GM19043 (cell line): ENCODE measurements around the gene GPR31.
"Not testable (repeated sequence)": the region's sequence is repeated elsewhere in the genome, so short reads cannot be mapped to it uniquely, and the experiment has no call there.

ENCODE experiments used
- ATAC-seq: cut with Tn5 transposase; IDR thresholded peaks from one replicate; pipeline ENCODE4 v1.9.1; 2021; ENCODE audit warnings: low read depth; ENCODE audit not compliant: unreplicated experiment

Gene GPR31

GRCh38 chr6:167168296-167168695 lies 10.5 kb upstream of the GPR31 start:
- ATAC-seq: not testable (repeated sequence)

GRCh38 chr6:167167699-167168098 lies 9.9 kb upstream of the GPR31 start:
- ATAC-seq: not testable (repeated sequence)

GRCh38 chr6:167165858-167166471 lies 8.2 kb upstream of the GPR31 start:
- ATAC-seq: no peak

GRCh38 chr6:167164261-167164660 lies 6.5 kb upstream of the GPR31 start:
- ATAC-seq: no peak

GRCh38 chr6:167163476-167164011 lies 5.8 kb upstream of the GPR31 start:
- no peak for ATAC-seq

GRCh38 chr6:167162591-167162990 lies 4.8 kb upstream of the GPR31 start:
- no peak for ATAC-seq

- no peak for ATAC-seq
These were observed 4.2 kb upstream of the GPR31 start for GRCh38 chr6:167161851-167162467.

- no peak for ATAC-seq
These were observed 366 bp downstream of the GPR31 start for GRCh38 chr6:167157414-167157813.

- ATAC-seq: no peak
These were observed 2.9 kb downstream of the GPR31 start for GRCh38 chr6:167154895-167155294.

GRCh38 chr6:167154291-167154690 lies 3.5 kb downstream of the GPR31 start:
- no peak for ATAC-seq

GRCh38 chr6:167153521-167153959 lies 4.2 kb downstream of the GPR31 start:
- ATAC-seq: peak; percentile 50

GRCh38 chr6:167152862-167153261 lies 4.9 kb downstream of the GPR31 start:
- peak; percentile 35 for ATAC-seq

GRCh38 chr6:167151648-167152047 lies 6.1 kb downstream of the GPR31 start:
- ATAC-seq: no peak

- ATAC-seq: peak; percentile 46
These were observed 6.7 kb downstream of the GPR31 start for GRCh38 chr6:167150941-167151549.

- no peak for ATAC-seq
These were observed 8.8 kb downstream of the GPR31 start for GRCh38 chr6:167148997-167149396.

GRCh38 chr6:167148021-167148420 lies 9.8 kb downstream of the GPR31 start:
- no peak for ATAC-seq

- no peak for ATAC-seq
These were observed 10.8 kb downstream of the GPR31 start for GRCh38 chr6:167146977-167147376.

GRCh38 chr6:167146135-167146534 lies 11.6 kb downstream of the GPR31 start:
- no peak for ATAC-seq

- ATAC-seq: no peak
These were observed 12.3 kb downstream of the GPR31 start for GRCh38 chr6:167145461-167145860.

- no peak for ATAC-seq
These were observed 14.7 kb downstream of the GPR31 start for GRCh38 chr6:167143041-167143440.

- no peak for ATAC-seq
These were observed 15.4 kb downstream of the GPR31 start for GRCh38 chr6:167142433-167142761.
